Panc1 (cell line): ENCODE data around the gene SLC8A1.

Experiments used
- POLR2AphosphoS5 ChIP-seq: IDR thresholded peaks from 2 replicates; pipeline ENCODE4 v1.6.1; 2012; ENCODE audit warnings: mild to moderate bottlenecking, low read depth, low read length, moderate library complexity
- TCF7L2 ChIP-seq: IDR thresholded peaks from 2 replicates; pipeline ENCODE4 v1.6.1; 2011; ENCODE audit warnings: mild to moderate bottlenecking, low read depth, low read length, inconsistent platforms
- TF ChIP-seq, protein P1 (sequence below): fragments of 450-650 bp; IDR thresholded peaks from 2 replicates; pipeline ENCODE4 v1.5.1; 2017; ENCODE audit warnings: mild to moderate bottlenecking
- TF ChIP-seq, protein P2 (sequence below), 2 experiments: IDR thresholded peaks; 2 replicates each; pipeline ENCODE4 v1.6.1; 2011 to 2012; ENCODE audit warnings: low read depth in 2 of 2, control low read depth in 1 of 2, low read length in 1 of 2, mild to moderate bottlenecking in 1 of 2, moderate library complexity in 1 of 2; ENCODE audit not compliant: insufficient read depth in 1 of 2

DNA sequence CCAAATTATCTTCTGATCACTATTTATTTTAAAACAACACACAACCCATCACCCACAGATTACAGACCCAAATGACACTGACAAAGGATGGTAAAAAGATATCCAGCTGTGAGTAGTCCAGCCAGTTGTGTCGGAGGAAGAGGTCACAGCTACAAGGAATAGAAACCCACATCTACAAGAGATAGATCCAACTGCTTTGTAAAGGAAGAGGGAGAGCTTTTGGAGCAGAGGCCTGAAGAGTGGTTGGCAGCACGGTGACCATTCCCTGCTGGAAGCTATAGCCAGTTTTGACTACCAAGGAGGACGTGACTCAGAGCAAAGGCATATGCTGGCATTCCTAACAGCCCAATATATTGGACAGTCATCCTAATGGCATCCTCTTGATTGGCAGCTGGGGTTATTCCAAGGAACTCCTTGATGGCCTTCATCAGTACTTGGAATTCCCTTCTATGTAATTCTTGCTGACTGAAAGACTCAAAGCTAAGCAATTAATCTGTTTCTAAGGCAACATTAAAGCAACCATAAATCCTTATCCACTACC is 17.1 kb downstream of the SLC8A1 start:
- TF ChIP-seq, protein P1, sequence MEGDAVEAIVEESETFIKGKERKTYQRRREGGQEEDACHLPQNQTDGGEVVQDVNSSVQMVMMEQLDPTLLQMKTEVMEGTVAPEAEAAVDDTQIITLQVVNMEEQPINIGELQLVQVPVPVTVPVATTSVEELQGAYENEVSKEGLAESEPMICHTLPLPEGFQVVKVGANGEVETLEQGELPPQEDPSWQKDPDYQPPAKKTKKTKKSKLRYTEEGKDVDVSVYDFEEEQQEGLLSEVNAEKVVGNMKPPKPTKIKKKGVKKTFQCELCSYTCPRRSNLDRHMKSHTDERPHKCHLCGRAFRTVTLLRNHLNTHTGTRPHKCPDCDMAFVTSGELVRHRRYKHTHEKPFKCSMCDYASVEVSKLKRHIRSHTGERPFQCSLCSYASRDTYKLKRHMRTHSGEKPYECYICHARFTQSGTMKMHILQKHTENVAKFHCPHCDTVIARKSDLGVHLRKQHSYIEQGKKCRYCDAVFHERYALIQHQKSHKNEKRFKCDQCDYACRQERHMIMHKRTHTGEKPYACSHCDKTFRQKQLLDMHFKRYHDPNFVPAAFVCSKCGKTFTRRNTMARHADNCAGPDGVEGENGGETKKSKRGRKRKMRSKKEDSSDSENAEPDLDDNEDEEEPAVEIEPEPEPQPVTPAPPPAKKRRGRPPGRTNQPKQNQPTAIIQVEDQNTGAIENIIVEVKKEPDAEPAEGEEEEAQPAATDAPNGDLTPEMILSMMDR = no peak
- TF ChIP-seq POLR2AphosphoS5 (peak; percentile 55; the same call in 1 of the 2 replicates), TCF7L2 (peak; percentile 43; the same call in 1 of the 2 replicates)
- TF ChIP-seq, protein P2, sequence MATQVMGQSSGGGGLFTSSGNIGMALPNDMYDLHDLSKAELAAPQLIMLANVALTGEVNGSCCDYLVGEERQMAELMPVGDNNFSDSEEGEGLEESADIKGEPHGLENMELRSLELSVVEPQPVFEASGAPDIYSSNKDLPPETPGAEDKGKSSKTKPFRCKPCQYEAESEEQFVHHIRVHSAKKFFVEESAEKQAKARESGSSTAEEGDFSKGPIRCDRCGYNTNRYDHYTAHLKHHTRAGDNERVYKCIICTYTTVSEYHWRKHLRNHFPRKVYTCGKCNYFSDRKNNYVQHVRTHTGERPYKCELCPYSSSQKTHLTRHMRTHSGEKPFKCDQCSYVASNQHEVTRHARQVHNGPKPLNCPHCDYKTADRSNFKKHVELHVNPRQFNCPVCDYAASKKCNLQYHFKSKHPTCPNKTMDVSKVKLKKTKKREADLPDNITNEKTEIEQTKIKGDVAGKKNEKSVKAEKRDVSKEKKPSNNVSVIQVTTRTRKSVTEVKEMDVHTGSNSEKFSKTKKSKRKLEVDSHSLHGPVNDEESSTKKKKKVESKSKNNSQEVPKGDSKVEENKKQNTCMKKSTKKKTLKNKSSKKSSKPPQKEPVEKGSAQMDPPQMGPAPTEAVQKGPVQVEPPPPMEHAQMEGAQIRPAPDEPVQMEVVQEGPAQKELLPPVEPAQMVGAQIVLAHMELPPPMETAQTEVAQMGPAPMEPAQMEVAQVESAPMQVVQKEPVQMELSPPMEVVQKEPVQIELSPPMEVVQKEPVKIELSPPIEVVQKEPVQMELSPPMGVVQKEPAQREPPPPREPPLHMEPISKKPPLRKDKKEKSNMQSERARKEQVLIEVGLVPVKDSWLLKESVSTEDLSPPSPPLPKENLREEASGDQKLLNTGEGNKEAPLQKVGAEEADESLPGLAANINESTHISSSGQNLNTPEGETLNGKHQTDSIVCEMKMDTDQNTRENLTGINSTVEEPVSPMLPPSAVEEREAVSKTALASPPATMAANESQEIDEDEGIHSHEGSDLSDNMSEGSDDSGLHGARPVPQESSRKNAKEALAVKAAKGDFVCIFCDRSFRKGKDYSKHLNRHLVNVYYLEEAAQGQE (IDR thresholded peaks at IDR 0.05; ENCODE audit: insufficient read depth in 1 of 2, low read depth in 2 of 2, low read length in 1 of 2) = no peak
